ENCODE results near the gene SREBF1. TPM values are rescaled to one million over a fixed set of nuclear protein-coding genes. Genes with fewer than 3 reads are reported as not detected.

The SREBF1 gene
- total and polyA plus RNA-seq, 2 experiments from 2014 or later: 38.9 to 45.9 TPM

GRCh38 chr17:17767154-17767869 is 69.5 kb downstream of the SREBF1 start:
- H3K27ac ChIP-seq: peak overlapping the region; percentile 40
- H3K9me3 ChIP-seq (ENCODE audit: low read depth): no peaks in the 10 kb centered on the region

GRCh38 chr17:17766744-17767120 is 70.1 kb downstream of the SREBF1 start:
- no peak for DNase-seq (ENCODE audit: low read depth in 1 of 2, low spot score in 1 of 2)
- H3K4me1 ChIP-seq (ENCODE audit: low read depth): peaks cover 44% of the 10 kb centered on the region
- no peak for TF ChIP-seq CTCF (IDR thresholded peaks at IDR 0.05; ENCODE audit: low read depth, low read length)
- H3K36me3 ChIP-seq: no peaks in the 10 kb centered on the region
- H3K27me3 ChIP-seq: no peaks in the 10 kb centered on the region
- no peak overlapping the region for H3K4me3 ChIP-seq
- H3K9me3 ChIP-seq (ENCODE audit: low read depth): no peaks in the 10 kb centered on the region
- peak overlapping the region; percentile 40 for H3K27ac ChIP-seq

More at GRCh38 chr17:17767154-17767869, 69.5 kb downstream of the SREBF1 start:
- no peak for TF ChIP-seq CTCF (IDR thresholded peaks at IDR 0.05; ENCODE audit: low read depth, low read length)
- Histone ChIP-seq H3K4me1 (ENCODE audit: low read depth) (peaks cover 40% of the 10 kb centered on the region), H3K27me3 (no peaks in the 10 kb centered on the region), H3K4me3 (no peak overlapping the region), H3K36me3 (no peaks in the 10 kb centered on the region)
- no peak for DNase-seq (ENCODE audit: low read depth in 1 of 2, low spot score in 1 of 2)

- no peaks in the 10 kb centered on the region for H3K9me3 ChIP-seq (ENCODE audit: low read depth)
- peak overlapping the region; percentile 40 for H3K27ac ChIP-seq
- TF ChIP-seq CTCF (IDR thresholded peaks at IDR 0.05; ENCODE audit: low read depth, low read length): no peak
- H3K36me3 ChIP-seq: no peaks in the 10 kb centered on the region
- H3K27me3 ChIP-seq: no peaks in the 10 kb centered on the region
- H3K4me3 ChIP-seq: no peak overlapping the region
- H3K4me1 ChIP-seq (ENCODE audit: low read depth): peaks cover 44% of the 10 kb centered on the region
- DNase-seq (ENCODE audit: low read depth in 1 of 2, low spot score in 1 of 2): no peak
Measured at GRCh38 chr17:17766077-17766743, 70.6 kb downstream of the SREBF1 start.

- TF ChIP-seq CTCF (IDR thresholded peaks at IDR 0.05; ENCODE audit: low read depth, low read length): no peak
- H3K9me3 ChIP-seq (ENCODE audit: low read depth): no peaks in the 10 kb centered on the region
- H3K36me3 ChIP-seq: no peaks in the 10 kb centered on the region
- H3K4me3 ChIP-seq: no peak overlapping the region
- no peaks in the 10 kb centered on the region for H3K27me3 ChIP-seq
- no peak overlapping the region for H3K27ac ChIP-seq
- DNase-seq (ENCODE audit: low read depth in 1 of 2, low spot score in 1 of 2): no peak
- H3K4me1 ChIP-seq (ENCODE audit: low read depth): peaks cover 44% of the 10 kb centered on the region
Measured at GRCh38 chr17:17765359-17766076, 71.3 kb downstream of the SREBF1 start.

- H3K27ac ChIP-seq: peak overlapping the region; percentile 73
- H3K27me3 ChIP-seq: no peaks in the 10 kb centered on the region
- H3K4me1 ChIP-seq (ENCODE audit: low read depth): peaks cover 37% of the 10 kb centered on the region
- no peaks in the 10 kb centered on the region for H3K9me3 ChIP-seq (ENCODE audit: low read depth)
- H3K36me3 ChIP-seq: no peaks in the 10 kb centered on the region
- DNase-seq (ENCODE audit: low read depth in 1 of 2, low spot score in 1 of 2): no peak
- no peak for TF ChIP-seq CTCF (IDR thresholded peaks at IDR 0.05; ENCODE audit: low read depth, low read length)
- no peak overlapping the region for H3K4me3 ChIP-seq
Measured at GRCh38 chr17:17763734-17764133, 73.1 kb downstream of the SREBF1 start.
